Measurements from ENCODE around the gene HOXB6.

The HOXB6 gene

DNA sequence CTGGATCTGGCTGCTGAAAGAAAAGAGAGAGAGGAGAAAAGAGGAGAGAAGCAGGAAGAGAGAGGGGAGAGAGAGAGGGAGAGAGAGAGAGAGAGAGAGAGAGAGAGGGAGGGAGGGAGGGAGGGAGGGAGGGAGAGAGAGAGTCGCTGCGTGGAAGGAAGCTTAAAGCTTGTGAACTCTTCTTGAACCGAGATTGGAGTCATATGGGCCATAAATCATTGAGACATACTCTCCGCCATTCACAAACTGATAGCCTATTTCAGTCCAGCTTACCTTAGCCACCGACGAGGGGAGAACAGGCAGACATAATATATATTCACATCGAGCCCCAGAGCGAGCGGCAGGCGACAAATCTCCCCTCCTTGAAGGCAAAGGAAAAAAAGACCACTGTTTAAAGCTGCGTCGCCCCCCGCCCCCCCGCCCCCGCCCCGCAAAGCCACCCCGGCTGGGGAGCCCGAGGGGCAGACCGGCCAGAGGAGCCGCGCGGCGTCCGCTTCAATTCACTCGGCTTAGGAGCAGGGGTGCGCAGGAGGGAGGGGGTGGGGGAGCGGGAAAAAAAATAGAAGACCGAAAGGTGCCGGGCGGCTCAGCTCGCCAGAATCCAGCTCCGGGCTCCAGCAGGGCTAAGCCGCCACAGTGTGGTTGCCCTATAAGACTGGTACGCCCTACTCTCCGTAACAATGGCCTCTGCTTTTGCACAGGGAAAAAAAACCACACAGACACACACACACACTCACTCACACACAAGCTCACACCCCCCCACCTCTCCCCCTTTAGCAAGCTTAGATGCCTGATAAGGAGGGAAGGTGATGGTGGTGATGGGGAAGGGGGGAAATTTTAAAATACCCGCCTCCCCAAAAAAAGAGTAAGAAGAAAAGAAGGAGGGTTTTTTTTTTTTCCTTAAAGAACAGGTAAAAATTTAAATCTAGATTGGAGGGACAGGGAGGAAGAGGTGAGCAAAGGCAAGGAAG, 49.2 kb downstream of the HOXB6 start:
- DNase-seq (ENCODE audit: low read depth in 3 of 3, low spot score in 1 of 3), result no peak

- DNase-seq (ENCODE audit: low read depth in 3 of 3, low spot score in 1 of 3), result no peak
These were observed 50.2 kb downstream of the HOXB6 start for GRCh38 chr17:48554412-48555257.

- no peak for DNase-seq (ENCODE audit: low read depth in 3 of 3, low spot score in 1 of 3)
These were observed 51.0 kb downstream of the HOXB6 start for GRCh38 chr17:48553826-48554225.

GRCh38 chr17:48553190-48553547, 51.6 kb downstream of the HOXB6 start:
- DNase-seq (ENCODE audit: low read depth in 3 of 3, low spot score in 1 of 3), result no peak

DNA sequence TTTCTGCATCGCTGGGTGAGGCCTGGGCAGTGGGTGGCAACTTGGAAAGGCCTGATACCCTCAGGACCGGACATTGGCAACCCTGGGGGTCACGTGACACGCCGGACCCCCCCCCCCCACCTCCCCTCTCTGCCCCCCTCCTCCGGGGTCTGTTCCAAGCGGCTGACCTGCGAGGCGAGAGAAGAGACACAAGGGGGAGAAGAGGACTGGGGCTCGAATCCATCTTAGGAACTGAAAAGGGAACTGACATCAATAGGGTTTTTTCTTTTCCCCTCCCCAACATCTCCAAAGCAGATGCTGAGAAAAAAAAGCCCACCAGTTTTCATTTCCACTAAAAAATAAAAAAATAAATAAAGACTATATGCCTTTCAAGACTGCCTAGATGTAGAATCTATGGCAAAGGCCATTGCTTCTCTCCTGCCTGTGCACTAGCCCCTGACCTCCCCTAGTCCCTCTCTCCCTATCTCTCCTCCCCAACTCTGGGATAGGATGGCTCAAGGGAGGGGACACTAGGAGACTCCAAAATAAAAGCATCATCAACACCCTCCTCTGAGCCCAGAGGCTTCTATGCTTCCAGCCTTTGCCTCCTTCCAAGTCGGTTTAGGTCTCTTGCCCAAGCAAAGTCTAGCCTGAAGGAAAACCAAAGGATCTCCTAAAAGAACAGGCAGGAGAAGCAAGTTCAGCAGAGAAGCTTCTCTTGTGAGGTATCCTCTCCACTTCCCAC, 52.2 kb downstream of the HOXB6 start:
- no peak for DNase-seq (ENCODE audit: low read depth in 3 of 3, low spot score in 1 of 3)

GRCh38 chr17:48551596-48552465, 53.0 kb downstream of the HOXB6 start:
- DNase-seq (ENCODE audit: low read depth in 3 of 3, low spot score in 1 of 3), result no peak

DNA sequence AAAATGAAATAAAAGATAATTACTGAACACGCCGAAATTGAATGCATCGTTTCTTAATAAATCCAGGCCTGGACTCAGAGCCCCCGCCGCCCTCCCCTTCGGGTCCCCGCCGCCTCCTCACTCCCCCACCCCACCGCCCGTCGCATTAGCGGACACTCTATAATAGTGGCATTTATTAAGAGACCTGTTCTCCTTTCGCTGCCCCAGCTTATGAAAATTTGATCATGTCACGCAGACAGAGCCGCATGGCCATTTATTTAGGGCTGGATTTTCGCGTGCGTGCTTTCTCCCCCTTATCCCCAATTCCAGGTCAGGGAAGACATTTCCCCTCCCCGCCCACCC, 53.6 kb downstream of the HOXB6 start:
- no peak for DNase-seq (ENCODE audit: low read depth in 3 of 3, low spot score in 1 of 3)

- no peak for DNase-seq (ENCODE audit: low read depth in 3 of 3, low spot score in 1 of 3)
These were observed 54.1 kb downstream of the HOXB6 start for GRCh38 chr17:48550502-48551213.

DNA sequence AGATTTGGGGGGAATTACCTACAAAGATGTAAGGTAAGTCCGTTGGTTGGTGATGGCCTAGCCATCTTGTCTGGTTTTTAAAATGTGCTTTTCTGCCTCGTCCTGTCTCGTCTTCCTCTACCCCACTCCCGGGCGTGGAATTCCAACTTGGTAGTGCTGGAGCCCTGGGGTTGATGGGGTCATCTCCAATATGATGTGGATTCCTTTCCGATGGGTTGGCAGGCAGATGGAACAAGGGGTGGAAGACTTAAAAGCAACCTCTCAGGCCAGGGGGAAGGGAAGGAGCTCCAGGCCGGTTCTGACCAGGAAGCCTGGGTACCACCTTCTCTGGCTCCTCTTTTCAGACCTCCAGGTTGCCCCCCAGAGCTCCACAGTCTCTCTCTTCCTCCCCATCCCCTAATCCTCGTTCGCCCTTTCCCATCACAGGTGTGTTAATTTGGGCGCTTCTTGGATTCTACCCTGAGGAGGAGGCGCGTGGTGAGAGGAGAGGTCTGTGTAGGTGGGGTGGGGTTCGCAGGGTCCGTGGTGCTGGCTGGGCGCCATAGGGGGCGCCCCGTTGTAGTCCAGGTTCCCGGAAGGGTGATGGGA, 54.8 kb downstream of the HOXB6 start:
- DNase-seq (ENCODE audit: low read depth in 3 of 3, low spot score in 1 of 3), result no peak

- DNase-seq (ENCODE audit: low read depth in 3 of 3, low spot score in 1 of 3), result no peak
These were observed 55.5 kb downstream of the HOXB6 start for GRCh38 chr17:48549281-48549630.

GRCh38 chr17:48548523-48549280, 56.1 kb downstream of the HOXB6 start:
- DNase-seq (ENCODE audit: low read depth in 3 of 3, low spot score in 1 of 3), result no peak

DNA sequence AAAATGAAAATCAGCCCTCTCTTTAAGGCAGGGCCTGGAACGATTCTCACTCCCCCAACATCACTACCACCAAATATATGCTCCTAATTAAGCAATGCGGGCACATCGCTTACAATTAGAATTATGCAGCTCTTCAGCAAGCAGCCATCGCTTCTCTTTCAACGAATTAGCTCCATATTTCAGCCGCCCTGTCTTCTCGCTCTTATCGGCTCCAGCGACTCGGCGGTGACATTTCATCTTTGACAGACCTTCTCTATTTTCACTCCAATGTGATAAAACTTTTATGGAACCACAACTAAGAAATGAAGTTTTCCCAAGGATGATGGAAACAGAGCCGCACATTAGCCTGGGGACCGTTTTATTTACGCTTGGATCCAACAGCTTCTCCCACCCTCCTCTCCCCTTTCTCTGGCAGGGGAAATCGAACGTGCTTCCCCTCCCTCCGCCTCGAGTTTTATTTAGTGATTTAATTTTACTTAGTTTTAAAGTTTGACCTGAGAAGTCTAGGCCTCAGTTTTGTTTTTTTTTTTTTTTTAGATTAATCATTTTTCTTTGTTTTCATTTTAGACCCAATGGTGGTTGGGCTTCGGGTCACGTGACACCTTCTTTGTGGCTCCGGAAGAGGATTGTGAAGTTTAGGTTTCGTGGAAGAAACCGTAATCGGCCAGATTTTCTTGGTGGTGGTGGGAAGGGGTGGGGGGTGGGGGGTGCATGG, 56.8 kb downstream of the HOXB6 start:
- no peak for DNase-seq (ENCODE audit: low read depth in 3 of 3, low spot score in 1 of 3)

DNA sequence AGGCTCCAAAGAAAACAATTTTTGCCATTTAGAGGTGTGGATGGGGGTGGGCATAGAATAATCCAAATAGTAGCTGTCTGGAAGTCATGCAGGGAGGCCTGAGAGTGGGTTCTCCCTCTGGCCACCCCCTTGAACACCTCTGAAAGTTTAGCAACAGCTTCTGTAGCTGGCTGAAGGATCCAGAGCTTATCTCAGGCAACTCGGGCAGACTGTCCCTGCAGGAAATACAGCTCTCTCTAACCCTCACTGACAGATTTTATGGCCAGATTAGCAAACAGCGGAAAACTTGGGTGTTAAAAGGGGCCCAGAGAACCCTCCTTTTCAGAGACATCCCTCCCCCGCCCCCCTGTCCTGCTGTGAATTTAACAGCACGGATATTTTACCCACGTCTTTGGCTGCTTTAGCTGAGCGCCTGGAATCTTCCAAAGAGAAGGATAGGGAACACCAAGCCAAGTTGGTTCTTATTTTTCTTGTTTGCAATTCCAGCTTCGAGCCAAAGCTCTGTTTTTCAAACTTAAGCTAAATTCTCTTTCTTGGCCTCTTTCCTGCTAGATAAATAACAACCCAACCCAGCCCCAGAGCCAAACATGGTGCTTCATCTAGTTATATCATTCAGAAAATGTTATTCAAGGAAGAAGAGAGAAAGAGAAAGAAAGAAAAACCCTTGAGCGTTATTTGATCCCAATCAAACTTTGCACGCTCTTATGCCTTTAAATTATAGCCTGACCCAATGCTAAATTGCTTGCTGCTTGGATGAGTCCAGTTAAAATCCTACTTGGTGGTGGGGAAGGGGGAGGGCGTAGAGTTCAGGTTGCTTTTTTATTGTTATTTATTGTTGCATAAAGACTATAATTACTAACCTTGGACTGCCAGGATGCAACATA, 57.6 kb downstream of the HOXB6 start:
- no peak for DNase-seq (ENCODE audit: low read depth in 3 of 3, low spot score in 1 of 3)

DNA sequence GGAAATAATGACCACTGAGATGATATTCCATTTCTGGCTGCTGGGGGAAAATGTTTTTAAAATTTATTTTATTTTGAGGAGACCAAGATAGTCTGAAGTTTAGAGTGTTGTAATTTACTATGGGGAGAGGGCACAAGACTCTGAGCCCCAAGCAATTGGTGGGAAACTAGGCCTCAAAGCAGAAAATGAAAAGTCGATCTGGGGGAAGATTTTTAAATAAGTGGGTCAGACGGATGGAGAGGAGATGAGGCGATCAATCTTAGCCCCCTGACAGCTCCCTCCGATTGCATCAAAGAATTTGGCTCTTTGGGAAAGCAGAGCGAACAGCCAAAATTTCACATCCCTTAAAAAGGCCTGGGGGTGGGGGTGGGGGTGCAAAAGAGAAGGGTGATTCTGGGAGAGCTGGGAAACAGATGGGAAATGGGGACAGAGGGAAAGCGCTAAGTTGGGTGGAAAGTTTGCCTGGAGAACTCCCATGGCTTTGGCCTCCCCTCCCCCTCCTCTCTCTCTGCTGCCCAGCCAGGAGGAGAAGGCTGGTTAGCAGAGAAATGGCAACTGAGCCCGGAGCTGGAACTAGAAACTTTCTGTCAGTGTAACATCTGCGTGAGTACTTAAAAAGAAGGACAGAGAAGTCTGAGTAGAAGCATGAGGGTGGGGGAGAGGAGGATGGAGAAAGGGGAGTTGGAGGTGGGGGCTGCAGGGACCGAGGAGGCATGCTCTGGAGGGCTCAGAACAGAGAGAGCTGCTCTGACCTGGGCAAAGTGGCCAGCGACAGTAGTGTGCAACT, 58.5 kb downstream of the HOXB6 start:
- DNase-seq (ENCODE audit: low read depth in 3 of 3, low spot score in 1 of 3), result no peak

Data from stimulated activated CD4-positive, alpha-beta T cell treated with anti-CD3 and anti-CD28 coated beads, TNF-alpha, amount 100 ng/mL, for 1 hour (primary cell).